ENCODE results near the gene CDIP1.

DNA sequence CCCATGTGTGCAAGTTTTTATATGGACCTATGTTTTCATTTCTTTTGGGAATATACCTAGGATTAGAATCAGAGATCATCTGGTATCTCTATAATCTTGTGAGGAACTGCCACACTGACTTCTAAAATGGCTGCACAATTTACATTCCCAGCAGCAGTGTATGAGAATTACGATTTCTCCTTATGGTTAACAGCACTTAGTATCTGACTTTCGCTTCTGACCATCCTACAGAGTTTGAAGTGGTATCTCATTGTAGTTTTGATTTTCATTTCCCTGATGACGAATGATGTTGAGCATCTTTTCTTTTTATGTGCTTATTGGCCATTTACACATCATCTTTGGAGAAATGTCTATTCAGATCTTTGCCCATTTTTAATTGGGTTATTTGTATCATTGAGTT is 27.6 kb upstream of the CDIP1 start:
- TF ChIP-seq, protein P1, sequence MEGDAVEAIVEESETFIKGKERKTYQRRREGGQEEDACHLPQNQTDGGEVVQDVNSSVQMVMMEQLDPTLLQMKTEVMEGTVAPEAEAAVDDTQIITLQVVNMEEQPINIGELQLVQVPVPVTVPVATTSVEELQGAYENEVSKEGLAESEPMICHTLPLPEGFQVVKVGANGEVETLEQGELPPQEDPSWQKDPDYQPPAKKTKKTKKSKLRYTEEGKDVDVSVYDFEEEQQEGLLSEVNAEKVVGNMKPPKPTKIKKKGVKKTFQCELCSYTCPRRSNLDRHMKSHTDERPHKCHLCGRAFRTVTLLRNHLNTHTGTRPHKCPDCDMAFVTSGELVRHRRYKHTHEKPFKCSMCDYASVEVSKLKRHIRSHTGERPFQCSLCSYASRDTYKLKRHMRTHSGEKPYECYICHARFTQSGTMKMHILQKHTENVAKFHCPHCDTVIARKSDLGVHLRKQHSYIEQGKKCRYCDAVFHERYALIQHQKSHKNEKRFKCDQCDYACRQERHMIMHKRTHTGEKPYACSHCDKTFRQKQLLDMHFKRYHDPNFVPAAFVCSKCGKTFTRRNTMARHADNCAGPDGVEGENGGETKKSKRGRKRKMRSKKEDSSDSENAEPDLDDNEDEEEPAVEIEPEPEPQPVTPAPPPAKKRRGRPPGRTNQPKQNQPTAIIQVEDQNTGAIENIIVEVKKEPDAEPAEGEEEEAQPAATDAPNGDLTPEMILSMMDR (IDR thresholded peaks at IDR 0.05), result no peak
- TF ChIP-seq EP300 (IDR thresholded peaks at IDR 0.05), result no peak
